Erythroblast (primary cell): ENCODE results near the gene SYT1.

Experiments used
- GATA1 ChIP-seq: IDR thresholded peaks from 2 replicates; pipeline ENCODE4 v1.6.1; 2011; ENCODE audit warnings: low read depth, mild to moderate bottlenecking, control low read depth, low read length, moderate library complexity
- POLR2A ChIP-seq: IDR thresholded peaks from 2 replicates; pipeline ENCODE4 v1.6.1; 2011; ENCODE audit warnings: mild to moderate bottlenecking, low read length

- TF ChIP-seq POLR2A = no peak
- no peak for TF ChIP-seq GATA1
Observed at GRCh38 chr12:79098530-79098929, 234.0 kb downstream of the SYT1 start.
